ENCODE data around the gene UIMC1.

DNA sequence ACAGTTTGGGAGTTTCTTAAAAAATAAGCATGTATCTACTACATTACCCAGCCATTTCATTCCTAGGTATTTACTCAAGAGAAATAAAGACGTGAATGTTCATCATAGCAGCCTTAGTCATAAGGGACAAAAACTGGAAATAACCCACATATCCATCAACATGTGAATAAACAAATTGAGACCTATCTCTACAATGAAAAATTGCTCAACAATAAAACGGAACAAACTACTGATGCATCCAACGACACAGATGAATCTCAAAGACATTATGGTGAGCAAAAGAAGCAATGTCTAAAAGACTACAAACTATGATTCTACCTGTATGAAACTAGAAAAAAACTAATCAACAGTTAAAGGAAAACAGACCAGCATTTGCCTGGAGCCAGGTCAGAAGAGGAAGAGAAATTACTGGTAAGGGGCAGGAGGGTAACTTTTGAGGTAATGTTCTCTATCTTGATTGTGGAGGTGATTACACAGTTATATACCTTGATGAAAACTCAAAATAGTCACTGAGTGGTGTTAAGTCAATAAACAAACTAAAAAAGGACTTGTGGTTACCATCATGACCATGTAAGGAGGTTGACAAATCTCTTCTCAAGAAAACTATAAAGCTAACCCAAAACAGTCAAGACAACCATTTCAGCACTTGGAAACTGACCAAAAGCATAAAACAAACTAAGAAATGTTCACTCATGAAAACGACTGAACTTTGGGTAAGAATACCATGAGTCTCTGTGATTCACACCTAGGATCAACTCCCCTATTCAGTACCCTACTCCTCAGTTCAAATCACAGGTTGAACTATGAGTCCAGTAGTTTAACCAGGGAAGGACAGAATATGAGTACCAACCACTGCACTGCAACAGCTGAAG, 10.4 kb downstream of the UIMC1 start:
- TF ChIP-seq POLR2A (IDR thresholded peaks at IDR 0.05), result no peak
- TF ChIP-seq, protein P1, sequence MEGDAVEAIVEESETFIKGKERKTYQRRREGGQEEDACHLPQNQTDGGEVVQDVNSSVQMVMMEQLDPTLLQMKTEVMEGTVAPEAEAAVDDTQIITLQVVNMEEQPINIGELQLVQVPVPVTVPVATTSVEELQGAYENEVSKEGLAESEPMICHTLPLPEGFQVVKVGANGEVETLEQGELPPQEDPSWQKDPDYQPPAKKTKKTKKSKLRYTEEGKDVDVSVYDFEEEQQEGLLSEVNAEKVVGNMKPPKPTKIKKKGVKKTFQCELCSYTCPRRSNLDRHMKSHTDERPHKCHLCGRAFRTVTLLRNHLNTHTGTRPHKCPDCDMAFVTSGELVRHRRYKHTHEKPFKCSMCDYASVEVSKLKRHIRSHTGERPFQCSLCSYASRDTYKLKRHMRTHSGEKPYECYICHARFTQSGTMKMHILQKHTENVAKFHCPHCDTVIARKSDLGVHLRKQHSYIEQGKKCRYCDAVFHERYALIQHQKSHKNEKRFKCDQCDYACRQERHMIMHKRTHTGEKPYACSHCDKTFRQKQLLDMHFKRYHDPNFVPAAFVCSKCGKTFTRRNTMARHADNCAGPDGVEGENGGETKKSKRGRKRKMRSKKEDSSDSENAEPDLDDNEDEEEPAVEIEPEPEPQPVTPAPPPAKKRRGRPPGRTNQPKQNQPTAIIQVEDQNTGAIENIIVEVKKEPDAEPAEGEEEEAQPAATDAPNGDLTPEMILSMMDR (IDR thresholded peaks at IDR 0.05), result no peak

Measured in thyroid gland (tissue), 4 donors.